Heart left ventricle (tissue), 16 donors: Measurements from ENCODE around the gene OXNAD1. TPM values are rescaled to one million over a fixed set of nuclear protein-coding genes. Genes with fewer than 3 reads are reported as not detected.

Experiments
- ATAC-seq, 4 donors: fragments of 200-7000 bp; cut with Tn5 transposase; one replicate each; pipeline ENCODE4 v1.9.1; 2020 to 2022; ENCODE audit warnings: moderate library complexity in 4 of 4, mild to moderate bottlenecking in 3 of 4, moderate number of reproducible peaks in 1 of 4
- DNase-seq, 5 donors: peaks; one replicate each; pipeline ENCODE4 v3.0.0-alpha.2; 2020
- H3K27ac ChIP-seq, 12 donors: fragments of 200-600 bp; sonication (generic) in 4 of 12; one replicate each; pipeline versions ENCODE4 v1.5.0 to v1.8.0; 2016 to 2022; ENCODE audit warnings: mild to moderate bottlenecking in 2 of 12
- H3K27me3 ChIP-seq, 9 donors: fragments of 200-600 bp; sonication (generic) in 2 of 9; one replicate each; pipeline versions ENCODE4 v1.5.1 to v1.8.0; 2016 to 2022; ENCODE audit warnings: mild to moderate bottlenecking in 3 of 9
- H3K36me3 ChIP-seq, 9 donors: fragments of 200-600 bp; sonication (generic) in 2 of 9; one replicate each; pipeline versions ENCODE4 v1.5.0 to v1.8.0; 2018 to 2022; ENCODE audit warnings: mild to moderate bottlenecking in 2 of 9
- H3K4me1 ChIP-seq, 12 donors: fragments of 200-600 bp; sonication (generic) in 4 of 12; one replicate each; pipeline versions ENCODE4 v1.5.0 to v1.8.0; 2016 to 2022; ENCODE audit warnings: mild to moderate bottlenecking in 3 of 12
- H3K4me3 ChIP-seq, 12 donors: fragments of 200-600 bp; sonication (generic) in 4 of 12; one replicate each; pipeline versions ENCODE4 v1.5.0 to v1.8.0; 2017 to 2022; ENCODE audit warnings: mild to moderate bottlenecking in 9 of 12, moderate library complexity in 4 of 12
- H3K9me3 ChIP-seq, 12 donors: fragments of 200-600 bp; sonication (generic) in 4 of 12; one replicate each; pipeline versions ENCODE4 v1.5.0 to v1.8.0; 2016 to 2022; ENCODE audit warnings: mild to moderate bottlenecking in 1 of 12
- POLR2A ChIP-seq, 2 donors: fragments of 450-650 bp; IDR thresholded peaks; one replicate each; pipeline ENCODE4 v1.6.1; 2017; ENCODE audit warnings: antibody characterized with exemption in 2 of 2, mild to moderate bottlenecking in 2 of 2, moderate library complexity in 2 of 2
- WGBS, 4 donors: extraction: QIAGEN DNeasy Blood & Tissue Kit in 2 of 4; methylation state at CpG; one replicate each; pipeline versions ENCODE4 v1.1.5 to v1.1.7; 2013 to 2018; 5-methylcytosine and 5-hydroxymethylcytosine counted together
- intact Hi-C, 10 donors: fragments of 100-400 bp; cut with DNase I; formaldehyde crosslinking; loops; one replicate each; pipeline versions ENCODE4 v1.11.1 to v1.14.2; 2022
- polyA plus RNA-seq, 2 donors: library from polyadenylated mRNA; stranded (reverse); fragments of 200-250 nt; gene quantifications; one replicate each; pipeline ENCODE4 v1.2.3, GENCODE V29; 2013
- total RNA-seq, 9 donors: library from RNA; depleted of rRNA in 2 of 9; stranded (reverse); fragments of >200 nt in 2 of 9; fragmentation: NEBNext Ultra II Directional in 3 of 9; extraction: Animal tissue kit (Norgen Biotek cat#: 25700) in 3 of 9; gene quantifications; one replicate each; pipeline versions ENCODE4 v1.1.0 to v1.2.4, GENCODE V29; 2016 to 2023
- TF ChIP-seq, protein P1 (sequence below), 12 donors: fragments of 200-600 bp; sonication (generic) in 4 of 12; IDR thresholded peaks; one replicate each; pipeline versions ENCODE4 v1.5.0 to v1.8.0; 2018 to 2022; ENCODE audit warnings: antibody characterized with exemption in 12 of 12, mild to moderate bottlenecking in 5 of 12
- donor health status: ischemic (EF 13 %, LVEDD 7.1; RV severe dilation, severe dysfunction).
- donor health status: healthy with polysubstance abuse.
- donor health status: DM: no; HTN: yes; CAD: no.
- donor health status: DM: no; HTN: no; CAD: no.
- donor health status: ischemic (EF 25% LVEDD 6.9; RV normal size, moderate dysfunction).
- donor health status: ischemic (EF 25% LVEDD 5.7; RV mildly dilated, moderate dysfunction).
- donor health status: healthy.
- donor health status: DM: yes; HTN: yes; CAD: no.
- donor health status: ischemic (EF 35%, LVEDD 5.7; RV mildly dilated, moderate dysfunction).
- donor health status: nonischemic (EF 11% LVEDD 7.7; RV severe dilation, severe dysfunction).
- donor health status: DM: yes; HTN: yes; CAD: no.
- donor health status: PGD.
- donor health status: ischemic (EF 29% LVEDD 5.4; RV normal size, mild dysfunction).
- donor health status: nonischemic (EF 23%, LVEDD 6.1; RV moderate dilation, normal function).

OXNAD1 gene
- total and polyA plus RNA-seq, 11 donors: 7.3 to 26.9 (median 18.1) TPM

DNA sequence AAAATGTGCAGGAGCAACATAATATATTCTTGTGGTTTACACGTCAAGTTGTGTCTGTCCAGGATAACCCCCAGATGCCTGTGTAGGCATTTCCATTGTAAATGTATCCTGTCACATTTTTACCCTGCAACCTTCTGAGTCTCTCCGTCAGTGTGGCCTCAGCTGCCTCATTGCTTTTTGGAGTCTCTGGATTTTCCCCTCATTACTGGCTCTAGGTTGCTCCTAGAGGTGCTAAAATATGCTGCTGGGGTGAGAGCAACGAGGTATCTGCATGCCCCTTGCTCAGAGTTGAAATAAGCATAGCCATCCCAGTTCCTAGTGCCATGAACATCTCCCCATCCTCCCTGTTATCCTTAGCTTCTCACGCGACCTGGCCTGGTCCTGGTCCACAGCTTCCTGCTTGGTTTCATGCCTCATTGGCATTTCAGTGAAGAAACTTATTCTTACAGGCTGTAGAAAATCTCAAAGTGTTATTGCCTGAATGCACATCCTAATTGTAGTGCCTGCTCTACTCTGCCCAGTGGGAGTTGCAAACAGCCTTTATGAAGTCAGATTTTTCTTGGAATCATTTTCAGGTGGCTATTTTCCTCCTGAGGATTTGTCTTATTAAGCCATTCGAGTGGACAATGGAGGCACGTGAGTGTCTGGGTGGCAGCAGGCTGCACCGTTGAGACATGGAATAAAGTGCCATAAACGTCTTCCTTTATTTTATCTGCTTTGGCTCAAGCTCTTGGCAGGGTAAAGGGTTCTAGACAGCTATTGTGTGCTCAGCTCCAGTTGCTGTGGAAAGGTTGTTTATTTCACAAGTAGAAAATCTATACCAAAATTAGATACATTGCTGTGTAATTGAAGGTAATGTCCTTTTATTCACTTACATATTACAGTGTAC is 33.2 kb downstream of the OXNAD1 start:
- 54 to 60% (median 57%) methylated on average over 9 of the region's 9 CpGs for WGBS, 4 donors
- Histone ChIP-seq H3K4me1 (peaks cover 0 to 57% (median 13%) of the 10 kb centered on the region in 12 donors), H3K36me3 (peaks cover 0 to 48% (median 33%) of the 10 kb centered on the region in 9 donors), H3K27ac (peak overlapping the region in 1 of 12 donors; percentile 1), H3K9me3 (peaks cover 0 to 10% (median 0%) of the 10 kb centered on the region in 12 donors), H3K4me3 (no peak overlapping the region), H3K27me3 (no peaks in the 10 kb centered on the region)
- DNase-seq (no peak), ATAC-seq (peak in 3 of 4 donors; percentile 48 to 73 (median 55))
- no peak for TF ChIP-seq POLR2A (IDR thresholded peaks at IDR 0.05)
- TF ChIP-seq, protein P1, sequence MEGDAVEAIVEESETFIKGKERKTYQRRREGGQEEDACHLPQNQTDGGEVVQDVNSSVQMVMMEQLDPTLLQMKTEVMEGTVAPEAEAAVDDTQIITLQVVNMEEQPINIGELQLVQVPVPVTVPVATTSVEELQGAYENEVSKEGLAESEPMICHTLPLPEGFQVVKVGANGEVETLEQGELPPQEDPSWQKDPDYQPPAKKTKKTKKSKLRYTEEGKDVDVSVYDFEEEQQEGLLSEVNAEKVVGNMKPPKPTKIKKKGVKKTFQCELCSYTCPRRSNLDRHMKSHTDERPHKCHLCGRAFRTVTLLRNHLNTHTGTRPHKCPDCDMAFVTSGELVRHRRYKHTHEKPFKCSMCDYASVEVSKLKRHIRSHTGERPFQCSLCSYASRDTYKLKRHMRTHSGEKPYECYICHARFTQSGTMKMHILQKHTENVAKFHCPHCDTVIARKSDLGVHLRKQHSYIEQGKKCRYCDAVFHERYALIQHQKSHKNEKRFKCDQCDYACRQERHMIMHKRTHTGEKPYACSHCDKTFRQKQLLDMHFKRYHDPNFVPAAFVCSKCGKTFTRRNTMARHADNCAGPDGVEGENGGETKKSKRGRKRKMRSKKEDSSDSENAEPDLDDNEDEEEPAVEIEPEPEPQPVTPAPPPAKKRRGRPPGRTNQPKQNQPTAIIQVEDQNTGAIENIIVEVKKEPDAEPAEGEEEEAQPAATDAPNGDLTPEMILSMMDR (IDR thresholded peaks at IDR 0.05): no peak
- intact Hi-C loops: loop anchor here in 2 of 10 donors (10.0 kb wide), 1 partner anchor 217 kb away; the partner anchor contains the start of gene RFTN1 (in 2 of the 2)

DNA sequence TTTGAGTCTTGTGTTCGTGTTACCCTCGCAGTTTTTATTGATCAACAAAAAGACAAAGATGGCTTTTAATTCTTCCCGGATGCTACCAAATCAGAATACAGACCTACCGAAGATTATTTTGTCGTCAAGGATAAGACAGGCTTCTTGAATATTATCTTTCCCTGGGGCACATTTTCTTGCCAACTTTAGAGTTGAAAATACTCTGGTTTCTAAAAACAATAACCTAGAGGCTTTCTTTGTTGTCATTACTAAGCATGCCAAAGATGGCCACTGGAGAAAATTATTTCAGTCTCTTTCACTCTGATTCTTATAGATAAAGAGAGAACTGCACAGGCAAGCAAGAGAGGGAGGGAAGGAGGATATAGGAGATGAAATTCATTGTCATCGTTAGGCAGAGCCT is 33.9 kb downstream of the OXNAD1 start:
- H3K4me3 ChIP-seq: no peak overlapping the region
- peaks cover 0 to 4% (median 0%) of the 10 kb centered on the region in 12 donors for H3K9me3 ChIP-seq
- H3K4me1 ChIP-seq: peaks cover 0 to 58% (median 13%) of the 10 kb centered on the region in 12 donors
- ATAC-seq: no peak
- WGBS, 4 donors: 48 to 58% (median 55%) methylated on average over 6 of the region's 6 CpGs
- no peak for DNase-seq
- H3K27me3 ChIP-seq: no peaks in the 10 kb centered on the region
- TF ChIP-seq, protein P1 (IDR thresholded peaks at IDR 0.05): no peak
- no peak for TF ChIP-seq POLR2A (IDR thresholded peaks at IDR 0.05)
- H3K36me3 ChIP-seq: peaks cover 0 to 53% (median 39%) of the 10 kb centered on the region in 9 donors
- intact Hi-C loops: loop anchor here in 2 of 10 donors (10.0 kb wide), 1 partner anchor 216 kb away; the partner anchor contains the start of gene RFTN1 (in 2 of the 2)
- peak overlapping the region in 1 of 12 donors; percentile 1 for H3K27ac ChIP-seq

DNA sequence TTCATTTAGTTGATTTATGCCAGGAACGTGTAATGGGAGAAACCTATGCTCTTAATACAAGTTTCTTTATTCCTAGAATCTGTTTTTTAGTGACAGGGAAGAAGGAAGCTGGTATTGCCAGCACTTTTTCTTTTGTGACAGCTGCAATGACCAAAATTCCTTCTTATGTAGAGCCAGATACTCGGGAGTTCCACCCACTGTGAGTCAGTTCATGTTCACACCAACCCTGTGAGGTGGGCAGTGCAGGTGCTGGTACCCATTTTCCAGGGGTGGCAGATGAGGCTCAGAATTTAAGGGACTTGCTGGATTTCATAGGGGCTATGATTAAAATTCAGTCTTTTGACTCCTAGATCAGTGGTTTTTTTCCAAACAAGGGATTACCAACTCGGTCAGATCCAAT is 34.7 kb downstream of the OXNAD1 start:
- Histone ChIP-seq H3K27ac (peak overlapping the region in 1 of 12 donors; percentile 56), H3K4me3 (no peak overlapping the region), H3K27me3 (no peaks in the 10 kb centered on the region), H3K4me1 (peaks cover 0 to 60% (median 13%) of the 10 kb centered on the region in 12 donors), H3K36me3 (peaks cover 0 to 60% (median 39%) of the 10 kb centered on the region in 9 donors), H3K9me3 (no peaks in the 10 kb centered on the region)
- intact Hi-C loops: loop anchor here in 2 of 10 donors (10.0 kb wide), 1 partner anchor 215 kb away; the partner anchor contains the start of gene RFTN1 (in 2 of the 2)
- TF ChIP-seq, protein P1 (IDR thresholded peaks at IDR 0.05): no peak
- no peak for TF ChIP-seq POLR2A (IDR thresholded peaks at IDR 0.05)
- DNase-seq: no peak
- ATAC-seq: no peak
- 85 to 88% (median 86%) methylated on average over 3 of the region's 3 CpGs for WGBS, 4 donors

DNA sequence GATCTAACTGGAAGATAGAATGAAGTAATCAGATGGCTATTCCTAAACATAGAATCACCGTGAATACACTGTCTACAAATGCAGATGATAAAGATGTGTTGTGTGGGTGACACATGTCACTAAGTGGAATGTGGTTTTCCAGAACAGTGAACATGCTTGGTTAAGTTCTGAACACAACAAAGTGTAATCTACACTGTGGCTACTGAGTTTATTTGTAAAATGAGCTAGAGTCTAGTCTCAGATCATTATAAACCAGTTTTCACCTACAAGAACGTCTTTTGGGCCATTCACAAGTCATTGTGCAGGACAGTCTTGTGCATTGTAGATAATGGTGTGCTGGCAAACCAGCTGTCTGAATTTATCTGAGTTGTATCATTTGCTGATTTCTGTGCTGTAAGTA is 35.3 kb downstream of the OXNAD1 start:
- peak overlapping the region in 1 of 12 donors; percentile 56 for H3K27ac ChIP-seq
- WGBS, 4 donors: 56 to 75% (median 60%) methylated on average over 2 of the region's 2 CpGs
- no peak for ATAC-seq

More for the DNA sequence above, 35.3 kb downstream of the OXNAD1 start:
- no peak overlapping the region for H3K4me3 ChIP-seq
- H3K27me3 ChIP-seq: no peaks in the 10 kb centered on the region
- DNase-seq: no peak
- H3K36me3 ChIP-seq: peaks cover 0 to 56% (median 34%) of the 10 kb centered on the region in 9 donors
- H3K9me3 ChIP-seq: no peaks in the 10 kb centered on the region
- H3K4me1 ChIP-seq: peaks cover 0 to 59% (median 13%) of the 10 kb centered on the region in 12 donors
- intact Hi-C loops: no loop called here
- TF ChIP-seq, protein P1 (IDR thresholded peaks at IDR 0.05): no peak
- no peak for TF ChIP-seq POLR2A (IDR thresholded peaks at IDR 0.05)
